ENCODE measurements around the gene CENPP. TPM values are rescaled to one million over a fixed set of nuclear protein-coding genes. Genes with fewer than 3 reads are reported as not detected.
"Not testable (repeated sequence)": the region's sequence is repeated elsewhere in the genome, so short reads cannot be mapped to it uniquely, and the experiment has no call there.

CENPP gene
- total and polyA plus RNA-seq, 3 experiments from 2014 or later: 2.5 to 20.9 (median 19.5) TPM

DNA sequence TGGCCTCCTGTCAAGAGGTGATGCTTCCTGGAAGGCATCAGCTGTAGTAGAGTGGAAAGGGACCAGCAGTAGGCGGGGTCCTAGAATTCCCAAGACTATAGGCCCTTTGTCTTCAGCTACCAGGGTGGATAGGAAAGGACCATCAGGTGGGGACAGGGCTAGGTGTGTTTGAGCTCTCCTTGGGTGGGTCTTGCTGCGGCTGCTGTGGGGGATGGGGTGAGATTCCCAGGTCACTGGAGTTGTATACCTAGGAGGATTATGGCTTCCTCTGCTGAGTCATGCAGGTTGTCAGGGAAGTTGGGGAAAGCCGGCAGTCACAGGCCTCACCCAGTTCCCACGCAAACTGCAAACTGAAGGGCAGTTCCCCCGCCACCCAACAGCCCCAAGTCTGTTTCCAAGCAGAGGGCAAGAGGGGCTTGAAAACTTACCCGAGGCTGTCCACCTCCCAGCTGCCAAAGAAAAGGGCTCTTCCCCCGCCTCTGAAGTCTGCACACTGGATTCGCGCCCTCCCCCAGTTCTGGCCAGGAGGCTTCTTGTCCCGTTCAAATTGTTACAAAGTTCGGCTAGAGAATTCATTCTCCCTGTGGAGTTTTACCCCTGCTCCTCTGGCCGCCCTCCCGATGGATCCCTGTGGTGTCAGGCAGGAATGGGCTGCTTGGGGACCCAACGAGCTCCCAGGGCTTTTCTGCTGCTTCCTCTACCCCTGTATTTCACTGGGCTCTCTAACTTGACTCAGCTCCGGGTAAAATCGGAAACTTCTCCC, 233.0 kb downstream of the CENPP start:
- H3K27ac ChIP-seq (ENCODE audit: low read depth, low read length): no peak overlapping the region
- no peaks in the 10 kb centered on the region for H3K9me3 ChIP-seq (ENCODE audit: low read length)
- no peak overlapping the region for H3K4me3 ChIP-seq (ENCODE audit: low read length)
- H3K4me1 Mint-ChIP-seq: no peaks in the 10 kb centered on the region
- H3K4me1 ChIP-seq (ENCODE audit: insufficient read depth, low read length): no peaks in the 10 kb centered on the region
- no peak overlapping the region for H3K27ac Mint-ChIP-seq
- DNase-seq: no peak
- no peaks in the 10 kb centered on the region for H3K36me3 ChIP-seq (ENCODE audit: insufficient read depth, low read length)
- H3K27me3 Mint-ChIP-seq: peaks cover 0 to 2% of the 10 kb centered on the region in 2 donors
- no peaks in the 10 kb centered on the region for H3K27me3 ChIP-seq (ENCODE audit: insufficient read depth, low read length, poor library complexity, severe bottlenecking)
- CTCF ChIA-PET: no interaction called here
- H3K4me3 Mint-ChIP-seq: no peak overlapping the region
- peaks cover 0 to 5% (median 0%) of the 10 kb centered on the region in 5 donors for H3K9me3 Mint-ChIP-seq
- H3K36me3 Mint-ChIP-seq: peaks cover 0 to 45% (median 1%) of the 10 kb centered on the region in 3 donors
- POLR2A ChIA-PET: no interaction called here

- Histone ChIP-seq H3K4me1 (ENCODE audit: insufficient read depth, low read length) (no peaks in the 10 kb centered on the region), H3K27me3 (ENCODE audit: insufficient read depth, low read length, poor library complexity, severe bottlenecking) (no peaks in the 10 kb centered on the region), H3K27ac (ENCODE audit: low read depth, low read length) (no peak overlapping the region), H3K36me3 (ENCODE audit: insufficient read depth, low read length) (no peaks in the 10 kb centered on the region), H3K4me3 (ENCODE audit: low read length) (no peak overlapping the region), H3K9me3 (ENCODE audit: low read length) (no peaks in the 10 kb centered on the region)
- H3K36me3 Mint-ChIP-seq: peaks cover 0 to 41% (median 1%) of the 10 kb centered on the region in 3 donors
- H3K4me3 Mint-ChIP-seq: no peak overlapping the region
- no peak for DNase-seq
- no peaks in the 10 kb centered on the region for H3K27me3 Mint-ChIP-seq
- no peaks in the 10 kb centered on the region for H3K4me1 Mint-ChIP-seq
- H3K27ac Mint-ChIP-seq: no peak overlapping the region
- peaks cover 6 to 18% (median 7%) of the 10 kb centered on the region in 5 donors for H3K9me3 Mint-ChIP-seq
- ChIA-PET CTCF (no interaction called here), POLR2A (no interaction called here)
Measured at GRCh38 chr9:92561374-92562330, 235.9 kb downstream of the CENPP start.

DNA sequence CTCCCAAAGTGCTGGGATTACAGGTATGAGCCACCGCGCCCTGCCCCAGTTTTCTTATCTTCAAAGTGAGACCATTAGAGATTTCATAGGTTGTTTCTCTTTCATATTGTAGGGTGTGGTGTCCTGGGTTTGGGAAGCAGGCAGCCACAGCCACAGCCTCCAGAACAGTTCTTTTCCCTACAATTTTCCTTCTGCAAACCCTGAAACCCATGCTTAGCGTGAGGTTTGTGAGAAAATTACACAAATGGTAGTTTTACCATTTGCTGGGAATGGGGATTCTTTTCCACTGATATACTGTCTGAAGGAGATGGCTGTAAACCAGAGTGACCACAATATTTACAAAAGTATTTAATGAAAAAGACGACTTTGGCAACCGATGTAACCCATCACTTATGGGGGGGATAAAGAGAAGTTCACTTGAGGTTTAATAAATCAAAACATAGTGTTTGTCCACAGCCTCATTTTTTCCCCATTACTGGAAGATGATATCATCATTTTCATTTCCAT, 236.8 kb downstream of the CENPP start:
- H3K27me3 ChIP-seq (ENCODE audit: insufficient read depth, low read length, poor library complexity, severe bottlenecking): no peaks in the 10 kb centered on the region
- no peak overlapping the region for H3K27ac ChIP-seq (ENCODE audit: low read depth, low read length)
- Mint-ChIP-seq H3K27ac (no peak overlapping the region), H3K27me3 (no peaks in the 10 kb centered on the region), H3K9me3 (peaks cover 6 to 21% (median 10%) of the 10 kb centered on the region in 5 donors), H3K36me3 (peaks cover 0 to 44% (median 1%) of the 10 kb centered on the region in 3 donors), H3K4me3 (no peak overlapping the region), H3K4me1 (no peaks in the 10 kb centered on the region)
- H3K36me3 ChIP-seq (ENCODE audit: insufficient read depth, low read length): no peaks in the 10 kb centered on the region
- no peak overlapping the region for H3K4me3 ChIP-seq (ENCODE audit: low read length)
- CTCF ChIA-PET: no interaction called here
- H3K9me3 ChIP-seq (ENCODE audit: low read length): no peaks in the 10 kb centered on the region
- POLR2A ChIA-PET: no interaction called here
- DNase-seq: no peak
- H3K4me1 ChIP-seq (ENCODE audit: insufficient read depth, low read length): no peaks in the 10 kb centered on the region

- ChIA-PET POLR2A (no interaction called here), CTCF (no interaction called here)
- H3K27me3 Mint-ChIP-seq: no peaks in the 10 kb centered on the region
- H3K4me1 ChIP-seq (ENCODE audit: insufficient read depth, low read length): no peaks in the 10 kb centered on the region
- no peak overlapping the region for H3K27ac Mint-ChIP-seq
- H3K36me3 ChIP-seq (ENCODE audit: insufficient read depth, low read length): no peaks in the 10 kb centered on the region
- peaks cover 6 to 25% (median 10%) of the 10 kb centered on the region in 5 donors for H3K9me3 Mint-ChIP-seq
- no peak overlapping the region for H3K27ac ChIP-seq (ENCODE audit: low read depth, low read length)
- peaks cover 0 to 38% (median 1%) of the 10 kb centered on the region in 3 donors for H3K36me3 Mint-ChIP-seq
- H3K27me3 ChIP-seq (ENCODE audit: insufficient read depth, low read length, poor library complexity, severe bottlenecking): no peaks in the 10 kb centered on the region
- H3K9me3 ChIP-seq (ENCODE audit: low read length): no peaks in the 10 kb centered on the region
- no peak overlapping the region for H3K4me3 Mint-ChIP-seq
- H3K4me1 Mint-ChIP-seq: no peaks in the 10 kb centered on the region
- DNase-seq: no peak
- no peak overlapping the region for H3K4me3 ChIP-seq (ENCODE audit: low read length)
Measured at GRCh38 chr9:92563116-92564100, 237.7 kb downstream of the CENPP start.

DNA sequence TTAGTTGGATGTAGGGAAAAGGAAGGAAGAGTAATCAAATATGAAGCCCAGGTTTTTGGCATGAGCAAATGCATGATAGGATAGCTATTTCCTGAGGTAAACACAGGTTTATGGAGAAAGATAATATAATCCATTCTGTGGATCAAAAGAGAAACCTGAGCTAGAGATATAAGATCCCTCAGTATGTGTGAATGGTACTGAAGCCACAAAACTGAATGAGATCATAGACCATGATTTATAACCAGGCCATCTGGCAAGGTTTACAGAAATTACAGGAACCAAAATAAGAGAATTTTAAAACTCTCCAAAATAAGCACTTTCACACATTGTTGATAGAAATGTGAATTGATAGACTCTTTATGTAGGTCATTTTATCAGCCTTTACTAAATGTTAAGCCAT, 238.8 kb downstream of the CENPP start:
- Histone ChIP-seq H3K27ac (ENCODE audit: low read depth, low read length) (no peak overlapping the region), H3K36me3 (ENCODE audit: insufficient read depth, low read length) (no peaks in the 10 kb centered on the region), H3K4me3 (ENCODE audit: low read length) (no peak overlapping the region), H3K9me3 (ENCODE audit: low read length) (no peaks in the 10 kb centered on the region), H3K4me1 (ENCODE audit: insufficient read depth, low read length) (no peaks in the 10 kb centered on the region), H3K27me3 (ENCODE audit: insufficient read depth, low read length, poor library complexity, severe bottlenecking) (no peaks in the 10 kb centered on the region)
- Mint-ChIP-seq H3K27ac (no peak overlapping the region), H3K36me3 (peaks cover 0 to 40% (median 1%) of the 10 kb centered on the region in 3 donors), H3K9me3 (peaks cover 6 to 31% (median 11%) of the 10 kb centered on the region in 5 donors), H3K4me3 (no peak overlapping the region), H3K4me1 (no peaks in the 10 kb centered on the region), H3K27me3 (no peaks in the 10 kb centered on the region)
- ChIA-PET CTCF (no interaction called here), POLR2A (no interaction called here)
- DNase-seq: no peak

- CTCF ChIA-PET: no interaction called here
- H3K27ac Mint-ChIP-seq: no peak overlapping the region
Measured at GRCh38 chr9:92564982-92565381, 239.2 kb downstream of the CENPP start.

DNA sequence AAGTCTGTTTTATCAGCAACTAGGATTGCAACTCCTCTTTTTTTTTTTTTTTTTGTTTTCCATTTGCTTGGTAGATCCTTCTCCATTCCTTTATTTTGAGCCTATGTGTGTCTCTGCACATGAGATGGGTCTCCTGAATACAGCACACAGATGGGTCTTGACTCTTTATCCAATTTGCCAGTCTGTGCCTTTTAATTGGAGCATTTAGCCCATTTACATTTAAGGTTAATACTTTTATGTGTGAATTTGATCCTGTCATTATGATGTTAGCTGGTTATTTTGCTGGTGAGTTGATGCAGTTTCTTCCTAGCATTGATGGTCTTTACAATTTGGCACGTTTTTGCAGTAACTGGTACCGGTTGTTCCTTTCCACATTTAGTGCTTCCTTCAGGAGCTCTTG, 246.1 kb downstream of the CENPP start:
- H3K27me3 ChIP-seq (ENCODE audit: insufficient read depth, low read length, poor library complexity, severe bottlenecking); CTCF ChIA-PET; DNase-seq; H3K4me1 ChIP-seq (ENCODE audit: insufficient read depth, low read length); H3K36me3 ChIP-seq (ENCODE audit: insufficient read depth, low read length); H3K4me3 Mint-ChIP-seq; H3K27ac Mint-ChIP-seq; H3K27me3 Mint-ChIP-seq; H3K4me1 Mint-ChIP-seq; H3K4me3 ChIP-seq (ENCODE audit: low read length); POLR2A ChIA-PET; H3K27ac ChIP-seq (ENCODE audit: low read depth, low read length); H3K9me3 ChIP-seq (ENCODE audit: low read length): not testable (repeated sequence)
- H3K9me3 Mint-ChIP-seq: peaks cover 2 to 44% (median 14%) of the 10 kb centered on the region in 5 donors
- H3K36me3 Mint-ChIP-seq: peaks cover 0 to 25% (median 0%) of the 10 kb centered on the region in 3 donors

More at GRCh38 chr9:92564982-92565381, 239.2 kb downstream of the CENPP start:
- Mint-ChIP-seq H3K27me3 (no peaks in the 10 kb centered on the region), H3K4me1 (no peaks in the 10 kb centered on the region), H3K9me3 (peaks cover 6 to 33% (median 11%) of the 10 kb centered on the region in 5 donors), H3K4me3 (no peak overlapping the region), H3K36me3 (peaks cover 0 to 40% (median 1%) of the 10 kb centered on the region in 3 donors)
- POLR2A ChIA-PET: no interaction called here
- H3K9me3 ChIP-seq (ENCODE audit: low read length): no peaks in the 10 kb centered on the region
- H3K27ac ChIP-seq (ENCODE audit: low read depth, low read length): no peak overlapping the region
- H3K36me3 ChIP-seq (ENCODE audit: insufficient read depth, low read length): no peaks in the 10 kb centered on the region
- H3K27me3 ChIP-seq (ENCODE audit: insufficient read depth, low read length, poor library complexity, severe bottlenecking): no peaks in the 10 kb centered on the region
- DNase-seq: no peak
- H3K4me3 ChIP-seq (ENCODE audit: low read length): no peak overlapping the region
- H3K4me1 ChIP-seq (ENCODE audit: insufficient read depth, low read length): no peaks in the 10 kb centered on the region
